Uterus (tissue), 2 donors: ENCODE measurements around the gene CYBRD1.

ENCODE experiments used
- CTCF ChIP-seq, 4 experiments: fragments of 200-600 bp in 2 of 4; fragments of 450-650 bp in 2 of 4; sonication (generic) in 2 of 4; IDR thresholded peaks; one replicate each; pipeline ENCODE4 v1.5.1; 2016 to 2019; ENCODE audit warnings: antibody characterized with exemption in 4 of 4, mild to moderate bottlenecking in 2 of 4, moderate library complexity in 1 of 4
- POLR2A ChIP-seq, 2 donors: fragments of 450-650 bp; IDR thresholded peaks; one replicate each; pipeline ENCODE4 v1.6.1; 2016; ENCODE audit warnings: antibody characterized with exemption in 2 of 2, mild to moderate bottlenecking in 1 of 2, moderate library complexity in 1 of 2

DNA sequence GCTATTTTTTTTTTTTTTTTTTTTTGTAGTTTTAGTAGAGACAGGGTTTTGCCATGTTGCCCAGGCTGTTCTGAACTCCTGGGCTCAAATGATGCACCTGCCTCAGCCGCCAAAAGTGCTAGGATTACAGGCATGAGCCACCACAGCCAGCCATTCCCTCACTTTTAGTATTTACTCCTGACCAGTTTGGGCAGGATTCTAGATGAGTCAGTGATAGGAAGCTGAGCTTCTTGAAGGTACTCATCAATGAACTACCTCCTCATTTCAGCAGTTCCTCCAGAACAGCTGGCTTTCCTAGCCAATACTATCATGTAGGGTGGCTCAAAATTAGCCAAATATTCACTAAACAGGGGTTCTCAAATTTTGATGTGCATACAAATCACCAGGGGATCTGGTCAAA lies 57.2 kb downstream of the CYBRD1 start:
- TF ChIP-seq POLR2A (IDR thresholded peaks at IDR 0.05) (no peak), CTCF (IDR thresholded peaks at IDR 0.05) (no peak)
